NCI-H524 (cell line): ENCODE measurements around the gene LALBA.
"Not testable (repeated sequence)": the region's sequence is repeated elsewhere in the genome, so short reads cannot be mapped to it uniquely, and the experiment has no call there.

Experiments used
- DNase-seq, 2 experiments: peaks; one replicate each; lab custom pipeline; 2025; lab: John Stamatoyannopoulos, UW

The LALBA gene

GRCh38 chr12:48527891-48528670 lies 41.8 kb downstream of the LALBA start:
- no peak for DNase-seq

- no peak for DNase-seq
Observed at GRCh38 chr12:48525332-48525731, 44.5 kb downstream of the LALBA start, which contains the start of gene OR8S1. OR8S1 (plus strand) TSS chr12:48525632; CDS start chr12:48525632, 0 bp downstream.

GRCh38 chr12:48520381-48520780 lies 49.5 kb downstream of the LALBA start:
- not testable (repeated sequence) for DNase-seq
